B cell (primary cell): Measurements from ENCODE around the gene RANBP10.

ENCODE experiments used
- EZH2 ChIP-seq: IDR thresholded peaks from 2 replicates; pipeline ENCODE4 v1.6.1; 2012; ENCODE audit warnings: borderline replicate concordance, low read depth, mild to moderate bottlenecking, moderate library complexity, low read length; ENCODE audit not compliant: insufficient read depth, poor library complexity, severe bottlenecking
- TF ChIP-seq, protein P1 (sequence below): fragments of 200-600 bp; IDR thresholded peaks from one replicate; pipeline ENCODE4 v1.8.0; 2022; ENCODE audit warnings: antibody characterized with exemption, mild to moderate bottlenecking

DNA sequence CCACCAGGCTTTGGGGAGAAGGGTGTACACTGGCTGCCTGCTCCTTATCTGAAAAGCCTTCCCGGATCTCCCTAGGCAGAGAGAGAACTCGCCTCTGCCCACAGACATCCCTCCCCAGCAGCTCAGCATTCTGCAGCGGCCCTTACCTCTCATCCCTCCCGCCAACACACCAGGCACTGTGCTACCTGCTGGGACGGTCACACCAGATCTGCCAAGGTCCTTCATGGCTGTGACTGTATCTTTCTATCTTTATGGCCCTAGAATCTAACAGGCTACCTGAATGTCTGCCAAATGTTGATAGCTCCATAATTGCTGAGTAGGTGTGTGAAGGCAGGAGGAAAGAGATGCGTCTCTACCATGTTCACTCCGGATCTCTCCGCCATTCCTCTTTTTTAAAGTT, 8.2 kb upstream of the RANBP10 start:
- TF ChIP-seq EZH2 = no peak
- TF ChIP-seq, protein P1, sequence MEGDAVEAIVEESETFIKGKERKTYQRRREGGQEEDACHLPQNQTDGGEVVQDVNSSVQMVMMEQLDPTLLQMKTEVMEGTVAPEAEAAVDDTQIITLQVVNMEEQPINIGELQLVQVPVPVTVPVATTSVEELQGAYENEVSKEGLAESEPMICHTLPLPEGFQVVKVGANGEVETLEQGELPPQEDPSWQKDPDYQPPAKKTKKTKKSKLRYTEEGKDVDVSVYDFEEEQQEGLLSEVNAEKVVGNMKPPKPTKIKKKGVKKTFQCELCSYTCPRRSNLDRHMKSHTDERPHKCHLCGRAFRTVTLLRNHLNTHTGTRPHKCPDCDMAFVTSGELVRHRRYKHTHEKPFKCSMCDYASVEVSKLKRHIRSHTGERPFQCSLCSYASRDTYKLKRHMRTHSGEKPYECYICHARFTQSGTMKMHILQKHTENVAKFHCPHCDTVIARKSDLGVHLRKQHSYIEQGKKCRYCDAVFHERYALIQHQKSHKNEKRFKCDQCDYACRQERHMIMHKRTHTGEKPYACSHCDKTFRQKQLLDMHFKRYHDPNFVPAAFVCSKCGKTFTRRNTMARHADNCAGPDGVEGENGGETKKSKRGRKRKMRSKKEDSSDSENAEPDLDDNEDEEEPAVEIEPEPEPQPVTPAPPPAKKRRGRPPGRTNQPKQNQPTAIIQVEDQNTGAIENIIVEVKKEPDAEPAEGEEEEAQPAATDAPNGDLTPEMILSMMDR = no peak
